Tibial nerve (tissue), 4 donors: ENCODE measurements around the gene DZIP1L.

Experiments
- EP300 ChIP-seq, 2 donors: sonication (generic); formaldehyde crosslinking; IDR thresholded peaks; one replicate each; pipeline ENCODE4 v1.6.1; 2017; ENCODE audit warnings: antibody characterized with exemption in 2 of 2, mild to moderate bottlenecking in 1 of 2
- POLR2A ChIP-seq, 2 donors: fragments of 450-650 bp; IDR thresholded peaks; one replicate each; pipeline ENCODE4 v1.6.1; 2017; ENCODE audit warnings: antibody characterized with exemption in 2 of 2, mild to moderate bottlenecking in 2 of 2, moderate library complexity in 2 of 2
- TF ChIP-seq, protein P1 (sequence below), 5 experiments: fragments of 200-600 bp in 3 of 5; fragments of 450-650 bp in 2 of 5; sonication (generic) in 3 of 5; IDR thresholded peaks; one replicate each; pipeline ENCODE4 v1.5.1; 2016 to 2019; ENCODE audit warnings: antibody characterized with exemption in 5 of 5, mild to moderate bottlenecking in 3 of 5, moderate library complexity in 2 of 5

DNA sequence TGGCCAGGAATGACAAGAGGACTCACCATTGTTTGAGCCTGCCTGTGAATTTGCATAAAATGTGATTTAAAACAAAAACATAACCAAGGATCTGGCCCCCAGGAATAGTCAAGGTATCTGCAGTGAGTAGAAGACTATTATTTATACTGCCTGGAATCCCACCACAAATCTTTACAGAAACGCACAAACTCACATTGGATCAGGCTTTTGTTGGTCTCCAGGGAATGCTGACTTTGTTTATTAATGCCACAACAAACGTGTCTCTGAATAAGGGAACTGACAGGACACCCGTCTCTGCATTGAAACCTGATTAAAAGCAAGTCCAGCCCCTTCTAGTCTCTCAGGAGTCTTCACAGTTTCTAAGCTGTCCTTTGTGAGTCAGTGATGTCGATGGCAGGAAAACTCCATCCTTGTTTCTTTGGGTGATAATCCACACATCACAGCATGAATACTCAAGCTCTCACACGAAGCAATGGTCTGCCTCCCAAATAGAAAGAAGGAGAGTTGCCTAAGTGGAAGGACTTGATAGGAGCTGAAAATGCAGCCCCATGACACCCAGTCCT, 67.7 kb downstream of the DZIP1L start:
- TF ChIP-seq, protein P1, sequence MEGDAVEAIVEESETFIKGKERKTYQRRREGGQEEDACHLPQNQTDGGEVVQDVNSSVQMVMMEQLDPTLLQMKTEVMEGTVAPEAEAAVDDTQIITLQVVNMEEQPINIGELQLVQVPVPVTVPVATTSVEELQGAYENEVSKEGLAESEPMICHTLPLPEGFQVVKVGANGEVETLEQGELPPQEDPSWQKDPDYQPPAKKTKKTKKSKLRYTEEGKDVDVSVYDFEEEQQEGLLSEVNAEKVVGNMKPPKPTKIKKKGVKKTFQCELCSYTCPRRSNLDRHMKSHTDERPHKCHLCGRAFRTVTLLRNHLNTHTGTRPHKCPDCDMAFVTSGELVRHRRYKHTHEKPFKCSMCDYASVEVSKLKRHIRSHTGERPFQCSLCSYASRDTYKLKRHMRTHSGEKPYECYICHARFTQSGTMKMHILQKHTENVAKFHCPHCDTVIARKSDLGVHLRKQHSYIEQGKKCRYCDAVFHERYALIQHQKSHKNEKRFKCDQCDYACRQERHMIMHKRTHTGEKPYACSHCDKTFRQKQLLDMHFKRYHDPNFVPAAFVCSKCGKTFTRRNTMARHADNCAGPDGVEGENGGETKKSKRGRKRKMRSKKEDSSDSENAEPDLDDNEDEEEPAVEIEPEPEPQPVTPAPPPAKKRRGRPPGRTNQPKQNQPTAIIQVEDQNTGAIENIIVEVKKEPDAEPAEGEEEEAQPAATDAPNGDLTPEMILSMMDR (IDR thresholded peaks at IDR 0.05), result no peak
- no peak for TF ChIP-seq POLR2A (IDR thresholded peaks at IDR 0.05)
- TF ChIP-seq EP300 (IDR thresholded peaks at IDR 0.05), result no peak
